ENCODE results near the gene NPTN. TPM values are rescaled to one million over a fixed set of nuclear protein-coding genes. Genes with fewer than 3 reads are reported as not detected.

The NPTN gene
- total RNA-seq, 1 donor from 2014 or later, result 227 TPM

DNA sequence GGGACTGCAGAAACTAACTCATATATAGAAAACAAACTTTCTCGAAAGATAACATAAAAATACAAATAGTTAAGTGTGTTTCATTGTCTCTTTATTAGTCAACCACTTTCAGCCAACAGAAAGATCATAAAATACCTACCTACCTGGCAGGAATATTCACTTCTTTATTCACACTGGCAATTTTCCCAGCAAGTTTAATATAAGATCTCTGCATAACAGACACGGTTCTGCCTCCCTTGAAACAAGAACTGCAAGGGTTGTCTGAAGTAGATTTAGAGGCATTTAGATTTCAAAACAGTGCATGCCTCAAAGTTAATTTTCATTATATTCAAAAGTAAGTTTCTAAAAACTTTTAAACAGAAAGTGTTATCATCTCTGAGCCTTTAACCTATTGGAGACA, 7.1 kb downstream of the NPTN start:
- Histone ChIP-seq H3K27ac (replicated peaks) (no peak overlapping the region), H3K4me3 (no peak overlapping the region), H3K4me1 (peaks cover 99% of the 10 kb centered on the region), H3K9me3 (replicated peaks) (no peaks in the 10 kb centered on the region), H3K36me3 (no peaks in the 10 kb centered on the region), H3K27me3 (ENCODE audit: low read depth) (no peaks in the 10 kb centered on the region)
- no peak for DNase-seq
- intact Hi-C loops (cut with micrococcal nuclease), result no loop called here
- TF ChIP-seq CTCF (IDR thresholded peaks at IDR 0.05; ENCODE audit: borderline replicate concordance), result no peak

- no peaks in the 10 kb centered on the region for H3K27me3 ChIP-seq (ENCODE audit: low read depth)
- H3K27ac ChIP-seq (replicated peaks), result no peak overlapping the region
- H3K36me3 ChIP-seq, result no peaks in the 10 kb centered on the region
- no peak for TF ChIP-seq CTCF (IDR thresholded peaks at IDR 0.05; ENCODE audit: borderline replicate concordance)
- intact Hi-C loops (cut with micrococcal nuclease), result no loop called here
- H3K4me3 ChIP-seq, result no peak overlapping the region
- no peaks in the 10 kb centered on the region for H3K9me3 ChIP-seq (replicated peaks)
- peaks cover 99% of the 10 kb centered on the region for H3K4me1 ChIP-seq
- no peak for DNase-seq
Measured at GRCh38 chr15:73624530-73624929, 8.7 kb downstream of the NPTN start.

GRCh38 chr15:73621286-73621826, 11.8 kb downstream of the NPTN start:
- H3K4me1 ChIP-seq, result peaks cover 96% of the 10 kb centered on the region
- no peaks in the 10 kb centered on the region for H3K9me3 ChIP-seq (replicated peaks)
- H3K36me3 ChIP-seq, result no peaks in the 10 kb centered on the region
- no peak for DNase-seq
- H3K4me3 ChIP-seq, result no peak overlapping the region
- intact Hi-C loops (cut with micrococcal nuclease), result no loop called here
- no peak overlapping the region for H3K27ac ChIP-seq (replicated peaks)
- TF ChIP-seq CTCF (IDR thresholded peaks at IDR 0.05; ENCODE audit: borderline replicate concordance), result no peak
- no peaks in the 10 kb centered on the region for H3K27me3 ChIP-seq (ENCODE audit: low read depth)

DNA sequence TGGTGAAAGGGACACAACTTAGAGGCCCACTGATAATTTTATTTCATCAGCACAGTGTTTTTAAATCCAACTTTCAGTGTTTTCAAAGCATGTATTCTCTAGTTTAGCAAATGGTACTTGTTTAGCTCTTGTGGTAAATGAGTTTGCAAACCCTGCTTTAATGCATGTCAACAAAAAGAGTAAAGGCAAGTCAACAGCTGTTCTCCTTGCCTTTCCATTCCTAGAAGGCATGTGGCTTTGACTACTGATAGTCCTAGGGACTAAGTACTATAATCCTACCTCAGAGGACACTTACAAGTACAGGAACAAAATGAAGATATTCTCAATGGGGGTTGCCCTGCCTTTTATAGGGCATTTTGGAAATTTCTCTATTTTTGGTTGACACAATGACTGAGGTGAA, 13.1 kb downstream of the NPTN start:
- Histone ChIP-seq H3K27ac (replicated peaks) (no peak overlapping the region), H3K9me3 (replicated peaks) (no peaks in the 10 kb centered on the region), H3K4me3 (no peak overlapping the region), H3K27me3 (ENCODE audit: low read depth) (no peaks in the 10 kb centered on the region), H3K4me1 (peaks cover 96% of the 10 kb centered on the region), H3K36me3 (no peaks in the 10 kb centered on the region)
- intact Hi-C loops (cut with micrococcal nuclease), result no loop called here
- DNase-seq, result no peak
- no peak for TF ChIP-seq CTCF (IDR thresholded peaks at IDR 0.05; ENCODE audit: borderline replicate concordance)

- Histone ChIP-seq H3K9me3 (replicated peaks) (no peaks in the 10 kb centered on the region), H3K36me3 (no peaks in the 10 kb centered on the region), H3K4me1 (peaks cover 86% of the 10 kb centered on the region), H3K27ac (replicated peaks) (no peak overlapping the region), H3K27me3 (ENCODE audit: low read depth) (no peaks in the 10 kb centered on the region), H3K4me3 (no peak overlapping the region)
- DNase-seq, result no peak
- TF ChIP-seq CTCF (IDR thresholded peaks at IDR 0.05; ENCODE audit: borderline replicate concordance), result no peak
- intact Hi-C loops (cut with micrococcal nuclease), result no loop called here
Measured at GRCh38 chr15:73617913-73618312, 15.3 kb downstream of the NPTN start.
